SU-DHL-6 (cell line): Measurements from ENCODE around the gene C3orf70.

Experiments
- EZH2phosphoT487 ChIP-seq: fragments of 200-600 bp; sonication (generic), shearing (Covaris generic); conservative IDR thresholded peaks from 2 replicates; pipeline ENCODE4 v1.6.1; 2018; ENCODE audit warnings: mild to moderate bottlenecking, antibody characterized with exemption, low read length, moderate library complexity, mixed read lengths
- TF ChIP-seq, protein P1 (sequence below): fragments of 200-600 bp; sonication (generic); IDR thresholded peaks from one replicate; pipeline ENCODE4 v1.5.1; 2017; ENCODE audit warnings: antibody characterized with exemption, mild to moderate bottlenecking, low read length, moderate library complexity; ENCODE audit not compliant: insufficient read depth, poor library complexity, severe bottlenecking

DNA sequence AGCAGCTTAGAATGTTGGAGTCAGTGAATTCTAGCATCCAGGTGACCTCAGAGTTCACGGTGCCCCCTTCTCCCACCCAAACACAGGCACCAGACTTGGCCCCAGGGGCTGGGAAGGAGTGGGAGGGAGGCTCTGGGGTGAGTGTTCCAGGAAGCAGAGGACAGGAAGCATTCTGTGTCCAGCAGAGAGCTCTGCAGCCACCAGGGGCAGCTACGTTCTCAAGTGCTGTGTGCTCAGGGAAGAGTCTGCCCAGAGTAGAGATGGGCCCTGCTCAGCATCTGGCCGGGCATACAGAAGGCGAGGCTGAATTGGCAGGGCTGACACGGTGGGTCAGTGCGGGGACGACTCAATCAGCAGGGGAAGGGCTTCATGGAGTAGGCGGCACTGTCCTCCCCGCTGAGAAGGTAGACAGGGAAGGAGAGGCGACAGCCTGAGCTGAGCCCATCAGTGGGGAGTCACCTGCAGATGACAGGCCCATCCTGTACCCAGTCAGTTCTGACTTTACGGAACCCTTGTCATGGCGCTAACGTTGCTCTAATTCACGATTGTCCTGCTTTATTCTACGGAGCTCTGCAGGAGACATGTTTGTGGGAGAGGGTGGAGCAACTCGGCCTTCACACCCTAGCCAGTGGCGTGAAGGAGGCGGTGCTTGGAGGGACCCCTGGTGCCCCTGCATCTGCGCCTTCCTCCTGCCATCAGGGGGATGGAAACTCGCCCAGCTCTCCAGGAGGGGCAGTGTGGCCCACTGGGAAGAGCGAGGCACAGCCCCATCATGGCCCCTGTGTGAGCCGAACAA is 82.2 kb downstream of the C3orf70 start:
- TF ChIP-seq, protein P1, sequence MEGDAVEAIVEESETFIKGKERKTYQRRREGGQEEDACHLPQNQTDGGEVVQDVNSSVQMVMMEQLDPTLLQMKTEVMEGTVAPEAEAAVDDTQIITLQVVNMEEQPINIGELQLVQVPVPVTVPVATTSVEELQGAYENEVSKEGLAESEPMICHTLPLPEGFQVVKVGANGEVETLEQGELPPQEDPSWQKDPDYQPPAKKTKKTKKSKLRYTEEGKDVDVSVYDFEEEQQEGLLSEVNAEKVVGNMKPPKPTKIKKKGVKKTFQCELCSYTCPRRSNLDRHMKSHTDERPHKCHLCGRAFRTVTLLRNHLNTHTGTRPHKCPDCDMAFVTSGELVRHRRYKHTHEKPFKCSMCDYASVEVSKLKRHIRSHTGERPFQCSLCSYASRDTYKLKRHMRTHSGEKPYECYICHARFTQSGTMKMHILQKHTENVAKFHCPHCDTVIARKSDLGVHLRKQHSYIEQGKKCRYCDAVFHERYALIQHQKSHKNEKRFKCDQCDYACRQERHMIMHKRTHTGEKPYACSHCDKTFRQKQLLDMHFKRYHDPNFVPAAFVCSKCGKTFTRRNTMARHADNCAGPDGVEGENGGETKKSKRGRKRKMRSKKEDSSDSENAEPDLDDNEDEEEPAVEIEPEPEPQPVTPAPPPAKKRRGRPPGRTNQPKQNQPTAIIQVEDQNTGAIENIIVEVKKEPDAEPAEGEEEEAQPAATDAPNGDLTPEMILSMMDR = no peak
- no peak for TF ChIP-seq EZH2phosphoT487
